C4-2B (cell line): ENCODE measurements around the gene GOLGA6L7.
"Not testable (repeated sequence)": the region's sequence is repeated elsewhere in the genome, so short reads cannot be mapped to it uniquely, and the experiment has no call there.

Experiments used
- CTCF ChIP-seq: fragments of 450-650 bp; conservative IDR thresholded peaks from 2 replicates; pipeline ENCODE4 v1.5.1; 2017; ENCODE audit warnings: mild to moderate bottlenecking
- ZFX ChIP-seq: fragments of 450-650 bp; IDR thresholded peaks from 2 replicates; pipeline ENCODE4 v1.6.1; 2017

DNA sequence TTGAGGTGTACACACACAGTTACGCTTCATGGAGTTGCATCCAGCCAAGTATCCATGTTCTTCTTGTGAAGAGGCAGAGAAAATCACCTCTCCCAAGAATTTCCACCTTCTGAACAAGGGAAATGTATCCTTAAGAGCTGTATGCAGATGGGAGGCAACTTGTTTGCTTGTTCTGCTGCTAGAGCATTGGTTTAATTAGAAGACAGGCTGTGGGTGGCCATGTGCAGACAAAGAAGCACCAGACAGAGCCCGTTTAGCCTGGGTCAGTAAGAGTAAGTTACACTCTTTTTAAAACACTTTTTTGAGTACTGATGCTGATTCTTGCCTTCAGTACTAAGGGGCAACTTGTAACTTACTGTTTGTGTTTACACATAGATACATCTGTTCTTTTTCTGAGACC is 50.2 kb downstream of the GOLGA6L7 start:
- not testable (repeated sequence) for TF ChIP-seq CTCF, ZFX
